Upper lobe of left lung (tissue), 6 donors: ENCODE data around the gene FKBP5. TPM values are rescaled to one million over a fixed set of nuclear protein-coding genes. Genes with fewer than 3 reads are reported as not detected.
"Not testable (repeated sequence)": the region's sequence is repeated elsewhere in the genome, so short reads cannot be mapped to it uniquely, and the experiment has no call there.

ENCODE experiments used
- ATAC-seq, 2 donors: fragments of 200-7000 bp; cut with Tn5 transposase; one replicate each; pipeline ENCODE4 v1.9.1; 2022; ENCODE audit warnings: mild to moderate bottlenecking in 2 of 2, moderate library complexity in 2 of 2; ENCODE audit not compliant: low FRiP score in 2 of 2
- DNase-seq, 2 donors: peaks; one replicate each; pipeline ENCODE4 v3.0.0-alpha.2; 2019 to 2020
- H3K27ac ChIP-seq, 4 donors: fragments of 200-600 bp; sonication (generic); one replicate each; pipeline ENCODE4 v1.5.1; 2016 to 2019
- H3K27me3 ChIP-seq, 4 donors: fragments of 200-600 bp; sonication (generic); one replicate each; pipeline ENCODE4 v1.5.1; 2017 to 2019
- H3K36me3 ChIP-seq, 4 donors: fragments of 200-600 bp; sonication (generic); one replicate each; pipeline ENCODE4 v1.5.1; 2016 to 2019
- H3K4me1 ChIP-seq, 4 donors: fragments of 200-600 bp; sonication (generic); one replicate each; pipeline ENCODE4 v1.5.1; 2018 to 2019
- H3K4me3 ChIP-seq, 4 donors: fragments of 200-600 bp; sonication (generic); one replicate each; pipeline ENCODE4 v1.5.1; 2017 to 2019; ENCODE audit warnings: mild to moderate bottlenecking in 2 of 4, moderate library complexity in 1 of 4
- H3K9me3 ChIP-seq, 4 donors: fragments of 200-600 bp; sonication (generic); one replicate each; pipeline ENCODE4 v1.5.1; 2018 to 2019
- CTCF ChIP-seq, 6 experiments: fragments of 450-650 bp in 4 of 6; fragments of 200-600 bp in 2 of 6; sonication (generic) in 2 of 6; IDR thresholded peaks; one replicate each; pipeline ENCODE4 v1.5.1; 2016 to 2019; ENCODE audit warnings: antibody characterized with exemption in 6 of 6
- EP300 ChIP-seq, 4 donors: sonication (generic); formaldehyde crosslinking; IDR thresholded peaks; one replicate each; pipeline ENCODE4 v1.5.1; 2017; ENCODE audit warnings: antibody characterized with exemption in 4 of 4, control low read depth in 2 of 4
- POLR2A ChIP-seq, 4 donors: fragments of 450-650 bp; IDR thresholded peaks; one replicate each; pipeline ENCODE4 v1.5.1; 2016 to 2017; ENCODE audit warnings: antibody characterized with exemption in 4 of 4, mild to moderate bottlenecking in 2 of 4
- POLR2AphosphoS5 ChIP-seq, 2 donors: sonication (generic); formaldehyde crosslinking; IDR thresholded peaks; one replicate each; pipeline ENCODE4 v1.5.1; 2017; ENCODE audit warnings: antibody characterized with exemption in 2 of 2
- WGBS, 2 donors: methylation state at CpG; one replicate each; pipeline ENCODE4 v1.1.5; 2017 to 2018; 5-methylcytosine and 5-hydroxymethylcytosine counted together
- total RNA-seq, 6 donors: library from RNA; depleted of rRNA in 4 of 6; stranded (reverse); fragments of >200 nt in 4 of 6; gene quantifications; one replicate each; pipeline versions ENCODE4 v1.1.0 to v1.2.1, GENCODE V29; 2016 to 2021
- donor health status: DM: no; HTN: no; CAD: no; lungs with moderate emphysema.
- donor health status: DM: no; HTN: yes; CAD: no; lungs with severe emphysema.

FKBP5 gene
- total RNA-seq, 6 donors from 2014 or later, result 112 to 203 (median 143) TPM

GRCh38 chr6:35690484-35690883 lies 1.8 kb upstream of the FKBP5 start:
- H3K27me3 ChIP-seq, result no peaks in the 10 kb centered on the region
- no peaks in the 10 kb centered on the region for H3K36me3 ChIP-seq
- H3K4me3 ChIP-seq, result no peak overlapping the region
- no peak for DNase-seq
- 94 to 97% methylated on average over 9 of the region's 9 CpGs for WGBS, 2 donors
- TF ChIP-seq EP300 (IDR thresholded peaks at IDR 0.05), result no peak
- TF ChIP-seq POLR2AphosphoS5 (IDR thresholded peaks at IDR 0.05), result no peak
- no peak for TF ChIP-seq POLR2A (IDR thresholded peaks at IDR 0.05)
- no peak for TF ChIP-seq CTCF (IDR thresholded peaks at IDR 0.05)
- peak overlapping the region; percentile 66 to 100 (median 90) for H3K27ac ChIP-seq
- peaks cover 26 to 32% (median 29%) of the 10 kb centered on the region in 4 donors for H3K4me1 ChIP-seq
- ATAC-seq, result no peak
- no peaks in the 10 kb centered on the region for H3K9me3 ChIP-seq

- Histone ChIP-seq H3K4me1 (peaks cover 26 to 34% (median 30%) of the 10 kb centered on the region in 4 donors), H3K27ac (peak overlapping the region in 3 of 4 donors; percentile 66 to 100 (median 96))
- not testable (repeated sequence) for ATAC-seq, H3K9me3 ChIP-seq, H3K36me3 ChIP-seq, H3K4me3 ChIP-seq, H3K27me3 ChIP-seq
- DNase-seq, result peak in 1 of 2 donors; percentile 76
- WGBS, 2 donors, result 97% methylated on average over 16 of the region's 16 CpGs
These were observed 1.3 kb upstream of the FKBP5 start for GRCh38 chr6:35690006-35690405.

GRCh38 chr6:35687658-35688604 lies 784 bp downstream of the FKBP5 start:
- no peaks in the 10 kb centered on the region for H3K27me3 ChIP-seq
- peak; percentile 70 to 90 for DNase-seq
- WGBS, 2 donors, result 1 to 9% methylated on average over 14 to 46 of the region's 100 CpGs
- peak overlapping the region; percentile 65 to 82 (median 80) for H3K4me3 ChIP-seq
- TF ChIP-seq CTCF (IDR thresholded peaks at IDR 0.05), result no peak
- peak in 1 of 4 donors; percentile 61 for TF ChIP-seq POLR2A (IDR thresholded peaks at IDR 0.05)
- no peak for TF ChIP-seq EP300 (IDR thresholded peaks at IDR 0.05)
- peak; percentile 24 to 37 for TF ChIP-seq POLR2AphosphoS5 (IDR thresholded peaks at IDR 0.05)
- H3K9me3 ChIP-seq, result no peaks in the 10 kb centered on the region
- ATAC-seq, result peak; percentile 43 to 60
- peaks cover 0 to 14% (median 11%) of the 10 kb centered on the region in 4 donors for H3K36me3 ChIP-seq
- H3K27ac ChIP-seq, result peak overlapping the region; percentile 96 to 100 (median 99)
- H3K4me1 ChIP-seq, result peaks cover 36 to 49% (median 41%) of the 10 kb centered on the region in 4 donors

GRCh38 chr6:35686873-35687555 lies 1.7 kb downstream of the FKBP5 start:
- Histone ChIP-seq H3K27ac (peak overlapping the region; percentile 96 to 100 (median 99)), H3K27me3 (no peaks in the 10 kb centered on the region), H3K9me3 (no peaks in the 10 kb centered on the region), H3K4me1 (peaks cover 40 to 45% (median 43%) of the 10 kb centered on the region in 4 donors), H3K36me3 (peaks cover 0 to 17% (median 11%) of the 10 kb centered on the region in 4 donors), H3K4me3 (peak overlapping the region; percentile 65 to 82 (median 80))
- WGBS, 2 donors, result 37 to 48% methylated on average over 4 of the region's 4 CpGs
- no peak for TF ChIP-seq POLR2A (IDR thresholded peaks at IDR 0.05)
- TF ChIP-seq EP300 (IDR thresholded peaks at IDR 0.05), result no peak
- TF ChIP-seq POLR2AphosphoS5 (IDR thresholded peaks at IDR 0.05), result no peak
- no peak for TF ChIP-seq CTCF (IDR thresholded peaks at IDR 0.05)
- ATAC-seq (no peak), DNase-seq (no peak)

GRCh38 chr6:35686436-35686835 lies 2.3 kb downstream of the FKBP5 start:
- Histone ChIP-seq H3K4me1 (peaks cover 38 to 41% (median 39%) of the 10 kb centered on the region in 4 donors), H3K9me3 (no peaks in the 10 kb centered on the region), H3K27me3 (no peaks in the 10 kb centered on the region), H3K27ac (peak overlapping the region; percentile 96 to 100 (median 99)), H3K36me3 (peaks cover 0 to 19% (median 11%) of the 10 kb centered on the region in 4 donors), H3K4me3 (peak overlapping the region; percentile 65 to 82 (median 80))
- peak in 1 of 4 donors; percentile 31 for TF ChIP-seq POLR2A (IDR thresholded peaks at IDR 0.05)
- no peak for TF ChIP-seq CTCF (IDR thresholded peaks at IDR 0.05)
- no peak for TF ChIP-seq EP300 (IDR thresholded peaks at IDR 0.05)
- no peak for TF ChIP-seq POLR2AphosphoS5 (IDR thresholded peaks at IDR 0.05)
- no peak for DNase-seq
- 35 to 60% methylated on average over 2 of the region's 2 CpGs for WGBS, 2 donors
- ATAC-seq, result no peak
